Measurements from ENCODE around the gene PNPLA2.

Gene PNPLA2

DNA sequence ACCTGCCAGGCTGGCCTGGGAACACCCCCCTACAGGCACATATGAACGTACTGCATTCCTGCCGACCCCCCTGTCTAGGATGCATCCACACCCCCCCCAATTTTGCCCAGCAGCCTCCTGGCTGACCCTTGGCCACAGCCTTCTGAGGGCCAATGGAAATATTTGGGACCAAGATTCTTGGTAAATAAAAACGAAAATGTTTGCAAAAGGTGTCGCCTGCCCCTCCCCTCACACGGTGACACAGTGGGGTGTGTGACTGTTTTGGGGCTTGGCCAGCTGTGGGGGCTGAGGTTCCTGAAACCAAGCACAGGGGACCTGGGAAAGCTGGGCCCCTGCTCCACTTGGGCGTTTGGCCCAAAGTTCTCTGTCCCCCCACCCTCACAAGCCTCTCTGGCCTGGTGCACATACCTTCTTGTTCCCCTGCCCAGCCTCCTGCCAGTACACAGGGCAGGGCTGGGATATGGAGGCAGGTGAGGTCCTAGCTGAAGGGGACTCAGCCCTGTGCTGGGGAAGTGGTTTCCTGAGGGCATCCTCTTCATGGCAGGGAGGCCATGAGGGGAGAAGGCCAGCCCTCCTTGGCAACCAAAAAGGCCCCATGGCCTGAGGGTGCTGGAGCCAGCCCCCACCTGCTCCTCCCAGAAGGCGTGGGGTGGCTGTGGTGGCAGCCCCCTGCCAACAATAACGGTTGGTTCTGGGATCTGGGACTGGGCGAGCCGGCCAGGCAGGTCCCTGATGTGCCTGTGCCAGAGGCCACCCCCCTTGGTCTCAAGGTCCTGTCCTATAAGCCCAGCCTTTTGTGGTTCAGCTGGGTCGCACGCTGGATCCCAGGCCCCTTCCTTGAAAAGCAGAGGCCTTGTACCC, 6.9 kb downstream of the PNPLA2 start:
- no peak for TF ChIP-seq FOXP2 (optimal IDR thresholded peaks at IDR 0.05; ENCODE audit: borderline replicate concordance, extremely low read depth, extremely low read length, insufficient read depth)
- TF ChIP-seq TAF1 (IDR thresholded peaks at IDR 0.05; ENCODE audit: borderline replicate concordance, insufficient read depth, low read length) = no peak
- TF ChIP-seq, protein P1, sequence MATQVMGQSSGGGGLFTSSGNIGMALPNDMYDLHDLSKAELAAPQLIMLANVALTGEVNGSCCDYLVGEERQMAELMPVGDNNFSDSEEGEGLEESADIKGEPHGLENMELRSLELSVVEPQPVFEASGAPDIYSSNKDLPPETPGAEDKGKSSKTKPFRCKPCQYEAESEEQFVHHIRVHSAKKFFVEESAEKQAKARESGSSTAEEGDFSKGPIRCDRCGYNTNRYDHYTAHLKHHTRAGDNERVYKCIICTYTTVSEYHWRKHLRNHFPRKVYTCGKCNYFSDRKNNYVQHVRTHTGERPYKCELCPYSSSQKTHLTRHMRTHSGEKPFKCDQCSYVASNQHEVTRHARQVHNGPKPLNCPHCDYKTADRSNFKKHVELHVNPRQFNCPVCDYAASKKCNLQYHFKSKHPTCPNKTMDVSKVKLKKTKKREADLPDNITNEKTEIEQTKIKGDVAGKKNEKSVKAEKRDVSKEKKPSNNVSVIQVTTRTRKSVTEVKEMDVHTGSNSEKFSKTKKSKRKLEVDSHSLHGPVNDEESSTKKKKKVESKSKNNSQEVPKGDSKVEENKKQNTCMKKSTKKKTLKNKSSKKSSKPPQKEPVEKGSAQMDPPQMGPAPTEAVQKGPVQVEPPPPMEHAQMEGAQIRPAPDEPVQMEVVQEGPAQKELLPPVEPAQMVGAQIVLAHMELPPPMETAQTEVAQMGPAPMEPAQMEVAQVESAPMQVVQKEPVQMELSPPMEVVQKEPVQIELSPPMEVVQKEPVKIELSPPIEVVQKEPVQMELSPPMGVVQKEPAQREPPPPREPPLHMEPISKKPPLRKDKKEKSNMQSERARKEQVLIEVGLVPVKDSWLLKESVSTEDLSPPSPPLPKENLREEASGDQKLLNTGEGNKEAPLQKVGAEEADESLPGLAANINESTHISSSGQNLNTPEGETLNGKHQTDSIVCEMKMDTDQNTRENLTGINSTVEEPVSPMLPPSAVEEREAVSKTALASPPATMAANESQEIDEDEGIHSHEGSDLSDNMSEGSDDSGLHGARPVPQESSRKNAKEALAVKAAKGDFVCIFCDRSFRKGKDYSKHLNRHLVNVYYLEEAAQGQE (IDR thresholded peaks at IDR 0.05; ENCODE audit: insufficient read depth in 1 of 2, low read depth in 2 of 2, low read length in 2 of 2) = no peak
- no peak; the same call in 1 of the 2 replicates for TF ChIP-seq POLR2AphosphoS5 (IDR thresholded peaks at IDR 0.05; ENCODE audit: low read depth, low read length)
- TF ChIP-seq SIN3A (IDR thresholded peaks at IDR 0.05; ENCODE audit: borderline replicate concordance, insufficient read depth, low read length) = no peak

DNA sequence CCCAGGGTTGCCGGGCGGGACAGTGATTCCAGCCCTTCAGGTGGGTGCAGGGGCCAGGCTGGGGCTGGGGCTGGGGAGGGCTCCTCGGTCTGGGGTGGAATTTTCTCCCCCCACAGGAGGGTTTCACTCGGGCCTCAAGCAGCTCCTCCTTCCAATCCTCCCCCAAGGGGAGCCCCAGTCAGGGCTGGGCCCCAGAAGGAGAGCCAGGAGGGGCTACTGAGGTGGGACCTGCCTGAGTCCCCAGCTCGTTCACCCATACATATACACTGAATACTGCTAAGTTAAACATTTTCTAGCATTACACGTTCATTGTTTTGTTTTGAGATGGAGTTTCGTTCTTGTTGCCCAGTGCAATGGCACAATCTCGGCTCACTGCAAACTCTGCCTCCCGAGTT, 7.5 kb downstream of the PNPLA2 start:
- no peak for TF ChIP-seq TAF1 (IDR thresholded peaks at IDR 0.05; ENCODE audit: borderline replicate concordance, insufficient read depth, low read length)
- no peak for TF ChIP-seq SIN3A (IDR thresholded peaks at IDR 0.05; ENCODE audit: borderline replicate concordance, insufficient read depth, low read length)
- TF ChIP-seq, protein P1 (IDR thresholded peaks at IDR 0.05; ENCODE audit: insufficient read depth in 1 of 2, low read depth in 2 of 2, low read length in 2 of 2) = no peak
- TF ChIP-seq FOXP2 (optimal IDR thresholded peaks at IDR 0.05; ENCODE audit: borderline replicate concordance, extremely low read depth, extremely low read length, insufficient read depth) = no peak
- no peak for TF ChIP-seq POLR2AphosphoS5 (IDR thresholded peaks at IDR 0.05; ENCODE audit: low read depth, low read length)

DNA sequence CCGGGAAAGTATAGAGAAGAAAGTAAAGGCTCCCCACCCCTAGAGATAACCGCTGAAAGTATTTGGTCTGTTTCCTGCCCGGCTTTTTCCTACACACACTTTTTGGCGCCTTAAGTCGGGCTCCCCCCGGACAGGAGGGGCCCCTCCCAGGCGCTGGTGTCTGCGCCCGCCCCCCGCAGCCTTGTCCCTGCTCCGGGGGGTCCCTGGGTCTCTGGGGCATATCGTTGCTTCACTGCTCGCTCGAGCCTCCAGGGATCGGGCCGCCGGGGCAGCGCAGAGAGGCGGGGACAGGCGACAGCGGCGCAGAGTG, 8.1 kb downstream of the PNPLA2 start:
- TF ChIP-seq TAF1 (IDR thresholded peaks at IDR 0.05; ENCODE audit: borderline replicate concordance, insufficient read depth, low read length) = no peak
- no peak for TF ChIP-seq SIN3A (IDR thresholded peaks at IDR 0.05; ENCODE audit: borderline replicate concordance, insufficient read depth, low read length)
- no peak for TF ChIP-seq FOXP2 (optimal IDR thresholded peaks at IDR 0.05; ENCODE audit: borderline replicate concordance, extremely low read depth, extremely low read length, insufficient read depth)
- TF ChIP-seq POLR2AphosphoS5 (IDR thresholded peaks at IDR 0.05; ENCODE audit: low read depth, low read length) = no peak
- TF ChIP-seq, protein P1 (IDR thresholded peaks at IDR 0.05; ENCODE audit: insufficient read depth in 1 of 2, low read depth in 2 of 2, low read length in 2 of 2) = no peak

DNA sequence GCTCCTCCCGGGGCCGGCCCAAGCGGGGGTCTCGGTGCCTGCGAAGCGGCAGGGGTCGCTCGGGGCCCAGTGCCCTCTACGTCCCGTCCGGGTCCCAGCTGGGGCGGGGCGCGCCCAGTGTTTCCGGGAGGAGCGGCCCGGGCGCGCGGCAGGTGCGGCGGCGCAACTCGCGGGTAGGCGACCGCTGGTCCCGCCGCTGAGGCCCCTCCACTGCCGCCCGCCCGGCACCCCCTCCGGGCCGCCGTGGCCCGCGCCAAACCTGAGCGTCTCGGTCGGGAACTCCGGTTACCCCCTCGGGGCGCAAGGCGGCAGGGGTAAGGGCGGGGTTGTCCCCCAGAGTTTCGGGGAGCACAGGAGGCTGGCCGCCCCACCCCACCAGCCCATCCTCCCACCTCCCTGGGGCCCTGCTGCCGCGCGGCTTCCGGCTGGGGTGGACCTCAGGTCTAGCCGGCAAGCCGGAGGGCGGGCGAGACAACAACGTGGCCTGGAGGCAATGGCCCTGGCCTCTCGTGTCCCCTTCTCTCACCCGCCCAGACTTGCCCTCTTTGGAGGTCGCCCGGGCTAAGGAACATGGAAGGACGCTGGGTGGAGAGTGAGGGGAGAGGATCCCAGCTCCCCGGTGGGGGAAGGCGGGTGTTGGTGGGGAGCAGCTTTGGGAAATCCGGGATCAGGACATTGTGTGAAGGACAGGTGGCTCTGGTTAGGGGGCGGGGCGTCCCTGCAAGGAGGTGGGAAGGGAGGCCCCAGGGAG, 8.6 kb downstream of the PNPLA2 start:
- TF ChIP-seq FOXP2 (optimal IDR thresholded peaks at IDR 0.05; ENCODE audit: borderline replicate concordance, extremely low read depth, extremely low read length, insufficient read depth) (no peak), POLR2AphosphoS5 (IDR thresholded peaks at IDR 0.05; ENCODE audit: low read depth, low read length) (no peak), TAF1 (IDR thresholded peaks at IDR 0.05; ENCODE audit: borderline replicate concordance, insufficient read depth, low read length) (no peak), SIN3A (IDR thresholded peaks at IDR 0.05; ENCODE audit: borderline replicate concordance, insufficient read depth, low read length) (no peak)
- TF ChIP-seq, protein P1 (IDR thresholded peaks at IDR 0.05; ENCODE audit: insufficient read depth in 1 of 2, low read depth in 2 of 2, low read length in 2 of 2) = no peak
